Measurements from ENCODE around the gene SEC23IP.
"Not testable (repeated sequence)": the region's sequence is repeated elsewhere in the genome, so short reads cannot be mapped to it uniquely, and the experiment has no call there.

GRCh38 chr10:119869398-119869797 lies 23.1 kb upstream of the SEC23IP start:
- TF ChIP-seq CTCF (IDR thresholded peaks at IDR 0.05; ENCODE audit: insufficient read depth, low read length, poor library complexity, severe bottlenecking); EZH2phosphoT487 (conservative IDR thresholded peaks at IDR 0.05; ENCODE audit: low read length): not testable (repeated sequence)

Data from SU-DHL-6 (cell line).